ENCODE measurements around the gene P3H1.

P3H1 gene

DNA sequence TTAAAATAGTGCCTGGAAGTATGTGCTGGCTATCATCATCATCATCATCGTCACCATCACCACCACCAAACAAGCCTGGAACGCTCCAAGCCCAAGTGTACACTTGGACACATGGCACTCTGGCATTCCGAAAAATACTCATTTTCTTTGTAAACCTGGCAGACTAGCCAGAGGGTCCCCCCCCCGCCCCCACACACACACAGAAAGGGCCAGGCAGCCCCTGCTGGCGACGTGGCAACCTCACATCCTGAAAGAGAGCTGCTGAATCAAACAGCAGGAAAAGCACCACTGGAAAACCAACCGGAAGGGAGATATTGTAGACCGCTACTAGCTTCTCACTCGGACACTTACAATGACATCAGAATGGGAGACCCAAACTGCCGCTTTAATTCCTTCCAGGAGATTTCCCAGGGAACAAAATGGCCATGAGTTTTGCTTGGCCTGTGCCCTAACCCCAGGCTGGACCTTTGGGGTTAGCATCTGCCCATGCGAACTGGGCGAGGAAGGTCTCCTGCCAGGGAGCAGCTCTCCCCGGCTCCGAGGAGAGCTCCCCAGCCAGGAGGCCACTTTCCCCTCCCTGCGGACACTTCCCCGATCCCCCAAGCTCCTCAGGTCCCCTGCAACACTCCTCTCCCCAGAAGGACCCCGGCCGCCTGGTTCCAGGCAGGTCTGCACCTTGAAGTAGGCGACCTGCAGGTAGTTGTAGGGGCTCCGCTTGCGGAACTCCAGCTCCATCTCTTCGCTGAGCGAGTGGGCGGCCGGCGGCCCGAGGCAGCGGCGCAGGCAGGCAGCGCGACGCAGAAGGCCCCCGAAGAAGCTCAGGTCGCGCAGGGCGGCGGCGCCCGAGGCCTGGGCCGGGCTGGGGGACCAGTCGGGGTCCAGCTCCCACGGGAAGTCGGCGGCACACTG lies 742 bp downstream of the P3H1 start (continued):
- TF ChIP-seq ZNF266 (tag by site-specific recombination; IDR thresholded peaks at IDR 0.05; ENCODE audit: low read depth) (no peak), SP2 (tag by site-specific recombination; IDR thresholded peaks at IDR 0.05) (peak; percentile 9), GLIS2 (tag by site-specific recombination; IDR thresholded peaks at IDR 0.05) (no peak), ZNF548 (tag by site-specific recombination; IDR thresholded peaks at IDR 0.05) (no peak), MZF1 (tag by site-specific recombination; IDR thresholded peaks at IDR 0.05; ENCODE audit: borderline replicate concordance) (no peak), EGR2 (tag by site-specific recombination; IDR thresholded peaks at IDR 0.05; ENCODE audit: low read depth) (no peak; the same call in none of the 2 replicates), TRIM28 (IDR thresholded peaks at IDR 0.05; ENCODE audit: borderline replicate concordance, low read length) (no peak), ZEB2 (tag by site-specific recombination; IDR thresholded peaks at IDR 0.05) (no peak), ZNF585B (tag by site-specific recombination; IDR thresholded peaks at IDR 0.05) (no peak), ZNF664 (tag by site-specific recombination; IDR thresholded peaks at IDR 0.05) (no peak), ZNF211 (tag by site-specific recombination; IDR thresholded peaks at IDR 0.05; ENCODE audit: low read depth) (no peak), ZNF311 (tag by site-specific recombination; IDR thresholded peaks at IDR 0.05; ENCODE audit: borderline replicate concordance) (no peak), ZNF23 (tag by site-specific recombination; IDR thresholded peaks at IDR 0.05; ENCODE audit: borderline replicate concordance) (no peak), SP7 (tag by site-specific recombination; IDR thresholded peaks at IDR 0.05) (no peak)
- TF ChIP-seq, protein P1, sequence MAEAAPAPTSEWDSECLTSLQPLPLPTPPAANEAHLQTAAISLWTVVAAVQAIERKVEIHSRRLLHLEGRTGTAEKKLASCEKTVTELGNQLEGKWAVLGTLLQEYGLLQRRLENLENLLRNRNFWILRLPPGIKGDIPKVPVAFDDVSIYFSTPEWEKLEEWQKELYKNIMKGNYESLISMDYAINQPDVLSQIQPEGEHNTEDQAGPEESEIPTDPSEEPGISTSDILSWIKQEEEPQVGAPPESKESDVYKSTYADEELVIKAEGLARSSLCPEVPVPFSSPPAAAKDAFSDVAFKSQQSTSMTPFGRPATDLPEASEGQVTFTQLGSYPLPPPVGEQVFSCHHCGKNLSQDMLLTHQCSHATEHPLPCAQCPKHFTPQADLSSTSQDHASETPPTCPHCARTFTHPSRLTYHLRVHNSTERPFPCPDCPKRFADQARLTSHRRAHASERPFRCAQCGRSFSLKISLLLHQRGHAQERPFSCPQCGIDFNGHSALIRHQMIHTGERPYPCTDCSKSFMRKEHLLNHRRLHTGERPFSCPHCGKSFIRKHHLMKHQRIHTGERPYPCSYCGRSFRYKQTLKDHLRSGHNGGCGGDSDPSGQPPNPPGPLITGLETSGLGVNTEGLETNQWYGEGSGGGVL (tag by site-specific recombination; IDR thresholded peaks at IDR 0.05): peak; percentile 20; the same call in 1 of the 2 replicates
- TF ChIP-seq, protein P2, sequence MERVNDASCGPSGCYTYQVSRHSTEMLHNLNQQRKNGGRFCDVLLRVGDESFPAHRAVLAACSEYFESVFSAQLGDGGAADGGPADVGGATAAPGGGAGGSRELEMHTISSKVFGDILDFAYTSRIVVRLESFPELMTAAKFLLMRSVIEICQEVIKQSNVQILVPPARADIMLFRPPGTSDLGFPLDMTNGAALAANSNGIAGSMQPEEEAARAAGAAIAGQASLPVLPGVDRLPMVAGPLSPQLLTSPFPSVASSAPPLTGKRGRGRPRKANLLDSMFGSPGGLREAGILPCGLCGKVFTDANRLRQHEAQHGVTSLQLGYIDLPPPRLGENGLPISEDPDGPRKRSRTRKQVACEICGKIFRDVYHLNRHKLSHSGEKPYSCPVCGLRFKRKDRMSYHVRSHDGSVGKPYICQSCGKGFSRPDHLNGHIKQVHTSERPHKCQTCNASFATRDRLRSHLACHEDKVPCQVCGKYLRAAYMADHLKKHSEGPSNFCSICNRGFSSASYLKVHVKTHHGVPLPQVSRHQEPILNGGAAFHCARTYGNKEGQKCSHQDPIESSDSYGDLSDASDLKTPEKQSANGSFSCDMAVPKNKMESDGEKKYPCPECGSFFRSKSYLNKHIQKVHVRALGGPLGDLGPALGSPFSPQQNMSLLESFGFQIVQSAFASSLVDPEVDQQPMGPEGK (tag by site-specific recombination; IDR thresholded peaks at IDR 0.05): peak; percentile 93
- TF ChIP-seq, protein P3, sequence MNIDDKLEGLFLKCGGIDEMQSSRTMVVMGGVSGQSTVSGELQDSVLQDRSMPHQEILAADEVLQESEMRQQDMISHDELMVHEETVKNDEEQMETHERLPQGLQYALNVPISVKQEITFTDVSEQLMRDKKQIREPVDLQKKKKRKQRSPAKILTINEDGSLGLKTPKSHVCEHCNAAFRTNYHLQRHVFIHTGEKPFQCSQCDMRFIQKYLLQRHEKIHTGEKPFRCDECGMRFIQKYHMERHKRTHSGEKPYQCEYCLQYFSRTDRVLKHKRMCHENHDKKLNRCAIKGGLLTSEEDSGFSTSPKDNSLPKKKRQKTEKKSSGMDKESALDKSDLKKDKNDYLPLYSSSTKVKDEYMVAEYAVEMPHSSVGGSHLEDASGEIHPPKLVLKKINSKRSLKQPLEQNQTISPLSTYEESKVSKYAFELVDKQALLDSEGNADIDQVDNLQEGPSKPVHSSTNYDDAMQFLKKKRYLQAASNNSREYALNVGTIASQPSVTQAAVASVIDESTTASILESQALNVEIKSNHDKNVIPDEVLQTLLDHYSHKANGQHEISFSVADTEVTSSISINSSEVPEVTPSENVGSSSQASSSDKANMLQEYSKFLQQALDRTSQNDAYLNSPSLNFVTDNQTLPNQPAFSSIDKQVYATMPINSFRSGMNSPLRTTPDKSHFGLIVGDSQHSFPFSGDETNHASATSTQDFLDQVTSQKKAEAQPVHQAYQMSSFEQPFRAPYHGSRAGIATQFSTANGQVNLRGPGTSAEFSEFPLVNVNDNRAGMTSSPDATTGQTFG (tag by site-specific recombination; IDR thresholded peaks at IDR 0.05; ENCODE audit: borderline replicate concordance): no peak
- TF ChIP-seq, protein P4, sequence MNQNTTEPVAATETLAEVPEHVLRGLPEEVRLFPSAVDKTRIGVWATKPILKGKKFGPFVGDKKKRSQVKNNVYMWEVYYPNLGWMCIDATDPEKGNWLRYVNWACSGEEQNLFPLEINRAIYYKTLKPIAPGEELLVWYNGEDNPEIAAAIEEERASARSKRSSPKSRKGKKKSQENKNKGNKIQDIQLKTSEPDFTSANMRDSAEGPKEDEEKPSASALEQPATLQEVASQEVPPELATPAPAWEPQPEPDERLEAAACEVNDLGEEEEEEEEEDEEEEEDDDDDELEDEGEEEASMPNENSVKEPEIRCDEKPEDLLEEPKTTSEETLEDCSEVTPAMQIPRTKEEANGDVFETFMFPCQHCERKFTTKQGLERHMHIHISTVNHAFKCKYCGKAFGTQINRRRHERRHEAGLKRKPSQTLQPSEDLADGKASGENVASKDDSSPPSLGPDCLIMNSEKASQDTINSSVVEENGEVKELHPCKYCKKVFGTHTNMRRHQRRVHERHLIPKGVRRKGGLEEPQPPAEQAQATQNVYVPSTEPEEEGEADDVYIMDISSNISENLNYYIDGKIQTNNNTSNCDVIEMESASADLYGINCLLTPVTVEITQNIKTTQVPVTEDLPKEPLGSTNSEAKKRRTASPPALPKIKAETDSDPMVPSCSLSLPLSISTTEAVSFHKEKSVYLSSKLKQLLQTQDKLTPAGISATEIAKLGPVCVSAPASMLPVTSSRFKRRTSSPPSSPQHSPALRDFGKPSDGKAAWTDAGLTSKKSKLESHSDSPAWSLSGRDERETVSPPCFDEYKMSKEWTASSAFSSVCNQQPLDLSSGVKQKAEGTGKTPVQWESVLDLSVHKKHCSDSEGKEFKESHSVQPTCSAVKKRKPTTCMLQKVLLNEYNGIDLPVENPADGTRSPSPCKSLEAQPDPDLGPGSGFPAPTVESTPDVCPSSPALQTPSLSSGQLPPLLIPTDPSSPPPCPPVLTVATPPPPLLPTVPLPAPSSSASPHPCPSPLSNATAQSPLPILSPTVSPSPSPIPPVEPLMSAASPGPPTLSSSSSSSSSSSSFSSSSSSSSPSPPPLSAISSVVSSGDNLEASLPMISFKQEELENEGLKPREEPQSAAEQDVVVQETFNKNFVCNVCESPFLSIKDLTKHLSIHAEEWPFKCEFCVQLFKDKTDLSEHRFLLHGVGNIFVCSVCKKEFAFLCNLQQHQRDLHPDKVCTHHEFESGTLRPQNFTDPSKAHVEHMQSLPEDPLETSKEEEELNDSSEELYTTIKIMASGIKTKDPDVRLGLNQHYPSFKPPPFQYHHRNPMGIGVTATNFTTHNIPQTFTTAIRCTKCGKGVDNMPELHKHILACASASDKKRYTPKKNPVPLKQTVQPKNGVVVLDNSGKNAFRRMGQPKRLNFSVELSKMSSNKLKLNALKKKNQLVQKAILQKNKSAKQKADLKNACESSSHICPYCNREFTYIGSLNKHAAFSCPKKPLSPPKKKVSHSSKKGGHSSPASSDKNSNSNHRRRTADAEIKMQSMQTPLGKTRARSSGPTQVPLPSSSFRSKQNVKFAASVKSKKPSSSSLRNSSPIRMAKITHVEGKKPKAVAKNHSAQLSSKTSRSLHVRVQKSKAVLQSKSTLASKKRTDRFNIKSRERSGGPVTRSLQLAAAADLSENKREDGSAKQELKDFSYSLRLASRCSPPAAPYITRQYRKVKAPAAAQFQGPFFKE (tag by site-specific recombination; IDR thresholded peaks at IDR 0.05; ENCODE audit: borderline replicate concordance): no peak
- TF ChIP-seq, protein P5, sequence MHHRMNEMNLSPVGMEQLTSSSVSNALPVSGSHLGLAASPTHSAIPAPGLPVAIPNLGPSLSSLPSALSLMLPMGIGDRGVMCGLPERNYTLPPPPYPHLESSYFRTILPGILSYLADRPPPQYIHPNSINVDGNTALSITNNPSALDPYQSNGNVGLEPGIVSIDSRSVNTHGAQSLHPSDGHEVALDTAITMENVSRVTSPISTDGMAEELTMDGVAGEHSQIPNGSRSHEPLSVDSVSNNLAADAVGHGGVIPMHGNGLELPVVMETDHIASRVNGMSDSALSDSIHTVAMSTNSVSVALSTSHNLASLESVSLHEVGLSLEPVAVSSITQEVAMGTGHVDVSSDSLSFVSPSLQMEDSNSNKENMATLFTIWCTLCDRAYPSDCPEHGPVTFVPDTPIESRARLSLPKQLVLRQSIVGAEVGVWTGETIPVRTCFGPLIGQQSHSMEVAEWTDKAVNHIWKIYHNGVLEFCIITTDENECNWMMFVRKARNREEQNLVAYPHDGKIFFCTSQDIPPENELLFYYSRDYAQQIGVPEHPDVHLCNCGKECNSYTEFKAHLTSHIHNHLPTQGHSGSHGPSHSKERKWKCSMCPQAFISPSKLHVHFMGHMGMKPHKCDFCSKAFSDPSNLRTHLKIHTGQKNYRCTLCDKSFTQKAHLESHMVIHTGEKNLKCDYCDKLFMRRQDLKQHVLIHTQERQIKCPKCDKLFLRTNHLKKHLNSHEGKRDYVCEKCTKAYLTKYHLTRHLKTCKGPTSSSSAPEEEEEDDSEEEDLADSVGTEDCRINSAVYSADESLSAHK (tag by site-specific recombination; IDR thresholded peaks at IDR 0.05): no peak
- TF ChIP-seq, protein P6, sequence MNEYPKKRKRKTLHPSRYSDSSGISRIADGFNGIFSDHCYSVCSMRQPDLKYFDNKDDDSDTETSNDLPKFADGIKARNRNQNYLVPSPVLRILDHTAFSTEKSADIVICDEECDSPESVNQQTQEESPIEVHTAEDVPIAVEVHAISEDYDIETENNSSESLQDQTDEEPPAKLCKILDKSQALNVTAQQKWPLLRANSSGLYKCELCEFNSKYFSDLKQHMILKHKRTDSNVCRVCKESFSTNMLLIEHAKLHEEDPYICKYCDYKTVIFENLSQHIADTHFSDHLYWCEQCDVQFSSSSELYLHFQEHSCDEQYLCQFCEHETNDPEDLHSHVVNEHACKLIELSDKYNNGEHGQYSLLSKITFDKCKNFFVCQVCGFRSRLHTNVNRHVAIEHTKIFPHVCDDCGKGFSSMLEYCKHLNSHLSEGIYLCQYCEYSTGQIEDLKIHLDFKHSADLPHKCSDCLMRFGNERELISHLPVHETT (tag by site-specific recombination; IDR thresholded peaks at IDR 0.05): no peak
